HCT116 (cell line): Measurements from ENCODE around the gene CUX1. TPM values are rescaled to one million over a fixed set of nuclear protein-coding genes. Genes with fewer than 3 reads are reported as not detected.

ENCODE experiments used
- ATAC-seq: fragments of 200-7000 bp; cut with Tn5 transposase; 2 replicates; pipeline ENCODE4 v1.9.1; 2020; ENCODE audit warnings: mild to moderate bottlenecking, moderate library complexity
- BruUV-seq: library from RNA; stranded (reverse); fragments of 400-500 nt; replicated peaks from 2 replicates; lab custom pipeline; 2021; lab: Mats Ljungman, UMichigan
- CTCF ChIA-PET: fragments of 300-600 bp; sonication (Branson Sonifier 250); formaldehyde crosslinking; loops from one replicate; lab custom pipeline; 2021; ENCODE audit warnings: antibody characterized with exemption; lab: Charles Lee
- POLR2A ChIA-PET: fragments of 300-600, 350-600 bp; sonication (Branson Sonifier 250); formaldehyde crosslinking; loops from one replicate; lab custom pipeline; 2021; ENCODE audit warnings: antibody characterized with exemption; lab: Charles Lee
- RAD21 ChIA-PET, 2 experiments: fragments of 300-600 bp; sonication (Branson Sonifier 250); formaldehyde crosslinking; loops; one replicate each; lab custom pipeline; 2023; ENCODE audit warnings: low total read pairs in 2 of 2; ENCODE audit not compliant: uncharacterized antibody in 2 of 2, unreplicated experiment in 2 of 2, low non-redundant PET in 1 of 2; lab: Charles Lee
- DNase-seq: peaks from one replicate; pipeline ENCODE4 v3.0.0-alpha.2; 2010; ENCODE audit warnings: low read depth, low spot score
- H2AFZ ChIP-seq: fragments of 200-600 bp; shearing (Covaris generic), sonication (generic); 2 replicates; pipeline ENCODE4 v1.6.1; 2017; ENCODE audit warnings: low read depth, mixed run types, mixed read lengths, antibody characterized with exemption, low read length; ENCODE audit not compliant: poor library complexity, severe bottlenecking
- H3K27ac ChIP-seq: 2 replicates; pipeline ENCODE4 v1.5.1; 2012; ENCODE audit warnings: low read depth, low read length
- H3K27me3 ChIP-seq: fragments of 200-600 bp; sonication (generic); 2 replicates; pipeline ENCODE4 v1.6.1; 2016; ENCODE audit warnings: mixed run types, low read length, mixed read lengths; ENCODE audit not compliant: insufficient read depth
- H3K36me3 ChIP-seq, 2 experiments: fragments of 200-500 bp in 1 of 2; fragments of 200-600 bp in 1 of 2; sonication (Bioruptor generic) in 1 of 2; sonication (generic) in 1 of 2; 2 replicates each; pipeline versions ENCODE4 v1.5.1 to v1.6.1; 2014 to 2016; ENCODE audit warnings: low read length in 2 of 2, inconsistent platforms in 1 of 2, mixed read lengths in 1 of 2, mixed run types in 1 of 2; ENCODE audit not compliant: insufficient read depth in 2 of 2, control insufficient read depth in 1 of 2
- H3K4me1 ChIP-seq, 2 experiments: fragments of 200-600 bp in 1 of 2; sonication (generic) in 1 of 2; 2 replicates each; pipeline versions ENCODE4 v1.5.1 to v1.6.1; 2012 to 2017; ENCODE audit warnings: low read length in 2 of 2, inconsistent platforms in 1 of 2, mild to moderate bottlenecking in 1 of 2, mixed read lengths in 1 of 2, mixed run types in 1 of 2, moderate library complexity in 1 of 2; ENCODE audit not compliant: insufficient read depth in 2 of 2, control insufficient read depth in 1 of 2
- H3K4me2 ChIP-seq: fragments of 200-600 bp; sonication (generic); 2 replicates; pipeline ENCODE4 v1.6.1; 2017; ENCODE audit warnings: mixed run types, low read length, mixed read lengths
- H3K4me3 ChIP-seq, 2 experiments: fragments of 200-600 bp in 1 of 2; sonication (generic) in 1 of 2; replicated peaks in 1 of 2; 2 replicates each; pipeline ENCODE4 v1.5.1; 2011 to 2016; ENCODE audit warnings: low read length in 2 of 2, control low read depth in 1 of 2, low read depth in 1 of 2, mild to moderate bottlenecking in 1 of 2, mixed read lengths in 1 of 2, mixed run types in 1 of 2
- H3K79me2 ChIP-seq: fragments of 200-600 bp; sonication (generic); 2 replicates; pipeline ENCODE4 v1.6.1; 2017; ENCODE audit warnings: mild to moderate bottlenecking, mixed run types, low read length, moderate library complexity, mixed read lengths; ENCODE audit not compliant: insufficient read depth
- H3K9ac ChIP-seq: fragments of 200-600 bp; sonication (generic); 2 replicates; pipeline ENCODE4 v1.6.1; 2016; ENCODE audit warnings: low read length, mixed read lengths
- H3K9me2 ChIP-seq: fragments of 200-600 bp; sonication (generic), shearing (Covaris generic); 2 replicates; pipeline ENCODE4 v1.6.1; 2017; ENCODE audit warnings: mixed run types, mild to moderate bottlenecking, moderate library complexity; ENCODE audit not compliant: insufficient read depth
- H3K9me3 ChIP-seq, 2 experiments: fragments of 200-500 bp in 1 of 2; fragments of 200-600 bp in 1 of 2; sonication (Bioruptor generic) in 1 of 2; sonication (generic) in 1 of 2; 2 replicates each; pipeline ENCODE4 v1.6.1; 2014 to 2017; ENCODE audit warnings: low read length in 2 of 2, mixed read lengths in 2 of 2, inconsistent platforms in 1 of 2, low read depth in 1 of 2, mild to moderate bottlenecking in 1 of 2, mixed run types in 1 of 2, moderate library complexity in 1 of 2; ENCODE audit not compliant: control insufficient read depth in 1 of 2, insufficient read depth in 1 of 2
- H4K20me1 ChIP-seq: fragments of 200-600 bp; sonication (generic), shearing (Covaris generic); 2 replicates; pipeline ENCODE4 v1.6.1; 2017; ENCODE audit warnings: mixed run types, mild to moderate bottlenecking, moderate library complexity; ENCODE audit not compliant: insufficient read depth
- EZH2 ChIP-seq: fragments of 200-600 bp; sonication (generic); IDR thresholded peaks from 2 replicates; pipeline ENCODE4 v1.6.1; 2017; ENCODE audit warnings: antibody characterized with exemption, mixed run types
- EZH2phosphoT487 ChIP-seq: fragments of 200-600 bp; IDR thresholded peaks from 2 replicates; pipeline ENCODE4 v1.6.1; 2018; ENCODE audit warnings: antibody characterized with exemption, borderline replicate concordance
- FOSL1 ChIP-seq: IDR thresholded peaks from 2 replicates; pipeline ENCODE4 v1.6.1; 2012; ENCODE audit warnings: low read depth
- RAD21 ChIP-seq: IDR thresholded peaks from 2 replicates; pipeline ENCODE4 v1.6.1; 2012; ENCODE audit warnings: low read depth, mild to moderate bottlenecking
- SRF ChIP-seq: IDR thresholded peaks from 2 replicates; pipeline ENCODE4 v1.6.1; 2012; ENCODE audit warnings: low read depth
- TCF7L2 ChIP-seq: IDR thresholded peaks from 2 replicates; pipeline ENCODE4 v1.7.0; 2011; ENCODE audit warnings: borderline replicate concordance, inconsistent platforms; ENCODE audit not compliant: insufficient read depth, insufficient read length; ENCODE audit errors: extremely low read depth
- YY1 ChIP-seq: IDR thresholded peaks from 2 replicates; pipeline ENCODE4 v1.6.1; 2011; ENCODE audit warnings: low read length, low read depth, moderate library complexity, mild to moderate bottlenecking; ENCODE audit not compliant: insufficient replicate concordance; ENCODE audit errors: extremely low read depth
- ZBTB33 ChIP-seq: IDR thresholded peaks from 2 replicates; pipeline ENCODE4 v1.6.1; 2011; ENCODE audit warnings: mild to moderate bottlenecking, low read length, moderate library complexity; ENCODE audit not compliant: insufficient replicate concordance; ENCODE audit errors: extremely low read depth
- intact Hi-C: fragments of 100-400 bp; cut with micrococcal nuclease; formaldehyde crosslinking; loops from 2 replicates; pipeline ENCODE4 v1.10.0; 2022
- total RNA-seq: library from RNA; stranded (reverse); gene quantifications from one replicate; pipeline ENCODE4 v1.2.1, GENCODE V29; 2021; ENCODE audit not compliant: unreplicated experiment

The CUX1 gene
- total RNA-seq, 1 experiment from 2014 or later = 68.9 TPM

GRCh38 chr7:102302025-102302424, 484.6 kb downstream of the CUX1 start:
- no peak for ATAC-seq
- no peaks in the 10 kb centered on the region for H4K20me1 ChIP-seq
- H3K27ac ChIP-seq = no peak overlapping the region
- CTCF ChIA-PET = no interaction called here
- H3K36me3 ChIP-seq = no peaks in the 10 kb centered on the region
- no peak for DNase-seq
- H2AFZ ChIP-seq = no peak overlapping the region
- H3K4me3 ChIP-seq = no peak overlapping the region
- H3K79me2 ChIP-seq = no peaks in the 10 kb centered on the region
- H3K4me2 ChIP-seq = no peak overlapping the region
- no peaks in the 10 kb centered on the region for H3K9me2 ChIP-seq
- TF ChIP-seq TCF7L2 (no peak), RAD21 (no peak), EZH2phosphoT487 (no peak), EZH2 (no peak), FOSL1 (no peak), YY1 (no peak), SRF (no peak), ZBTB33 (no peak)
- RAD21 ChIA-PET = no interaction called here
- H3K4me1 ChIP-seq = no peaks in the 10 kb centered on the region; a peak in 1 of 4 replicates
- H3K9me3 ChIP-seq = no peaks in the 10 kb centered on the region
- intact Hi-C loops = no loop called here
- H3K9ac ChIP-seq = no peak overlapping the region
- no peaks in the 10 kb centered on the region for H3K27me3 ChIP-seq
- no TSS peak for BruUV-seq
- POLR2A ChIA-PET = no interaction called here
